HG03520 (cell line): ENCODE measurements around the gene CLTRN.
"Not testable (repeated sequence)": the region's sequence is repeated elsewhere in the genome, so short reads cannot be mapped to it uniquely, and the experiment has no call there.

ENCODE experiments used
- ATAC-seq: cut with Tn5 transposase; IDR thresholded peaks from one replicate; pipeline ENCODE4 v1.9.1; 2021; ENCODE audit warnings: mild to moderate bottlenecking, moderate library complexity; ENCODE audit not compliant: unreplicated experiment

CLTRN gene

GRCh38 chrX:15653961-15654360 lies 10.6 kb downstream of the CLTRN start:
- no peak for ATAC-seq

- ATAC-seq = not testable (repeated sequence)
Measured at GRCh38 chrX:15647510-15647909, 17.1 kb downstream of the CLTRN start.

DNA sequence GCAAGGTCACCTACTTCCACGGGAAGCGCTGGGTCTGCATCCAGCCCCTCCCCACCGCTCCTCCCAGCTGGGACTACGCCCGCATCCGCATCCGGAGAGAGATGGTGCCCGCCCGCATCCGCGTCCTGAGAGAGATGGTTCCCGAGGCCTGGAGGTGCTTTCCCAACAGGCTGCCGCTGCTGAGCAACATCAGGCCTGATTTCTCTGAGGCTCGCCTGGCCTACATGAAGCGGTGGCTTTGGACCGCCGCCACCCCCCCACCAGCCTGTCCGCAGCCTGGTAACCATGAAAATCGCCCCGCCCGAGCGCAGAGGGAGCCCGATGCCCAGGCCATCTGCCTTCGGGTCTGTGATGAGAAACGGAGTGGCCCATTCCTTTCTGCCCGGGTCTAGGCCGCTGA lies 18.1 kb downstream of the CLTRN start:
- ATAC-seq = no peak

GRCh38 chrX:15646031-15646430 lies 18.6 kb downstream of the CLTRN start:
- no peak for ATAC-seq

DNA sequence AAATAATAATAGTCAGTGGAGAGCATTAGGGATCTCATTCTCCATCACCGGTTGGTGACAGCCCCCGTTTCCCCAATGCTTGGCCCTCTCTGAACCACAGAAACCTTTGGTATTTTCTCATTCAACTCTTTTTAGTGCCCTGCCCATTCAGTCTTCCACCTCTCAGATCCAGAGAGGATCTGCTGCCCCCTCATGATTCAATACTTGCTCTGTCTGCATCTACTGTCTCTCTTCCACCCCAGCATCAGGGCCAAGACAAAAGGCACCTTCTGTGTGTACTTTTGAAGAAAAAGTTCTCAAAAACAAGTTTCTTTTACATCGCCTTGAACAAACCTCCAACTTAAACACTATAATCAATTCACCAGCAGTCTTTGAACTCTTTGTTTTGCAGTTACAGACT lies 19.3 kb downstream of the CLTRN start:
- ATAC-seq = no peak

- ATAC-seq = no peak
Measured at GRCh38 chrX:15644560-15644872, 20.1 kb downstream of the CLTRN start.

DNA sequence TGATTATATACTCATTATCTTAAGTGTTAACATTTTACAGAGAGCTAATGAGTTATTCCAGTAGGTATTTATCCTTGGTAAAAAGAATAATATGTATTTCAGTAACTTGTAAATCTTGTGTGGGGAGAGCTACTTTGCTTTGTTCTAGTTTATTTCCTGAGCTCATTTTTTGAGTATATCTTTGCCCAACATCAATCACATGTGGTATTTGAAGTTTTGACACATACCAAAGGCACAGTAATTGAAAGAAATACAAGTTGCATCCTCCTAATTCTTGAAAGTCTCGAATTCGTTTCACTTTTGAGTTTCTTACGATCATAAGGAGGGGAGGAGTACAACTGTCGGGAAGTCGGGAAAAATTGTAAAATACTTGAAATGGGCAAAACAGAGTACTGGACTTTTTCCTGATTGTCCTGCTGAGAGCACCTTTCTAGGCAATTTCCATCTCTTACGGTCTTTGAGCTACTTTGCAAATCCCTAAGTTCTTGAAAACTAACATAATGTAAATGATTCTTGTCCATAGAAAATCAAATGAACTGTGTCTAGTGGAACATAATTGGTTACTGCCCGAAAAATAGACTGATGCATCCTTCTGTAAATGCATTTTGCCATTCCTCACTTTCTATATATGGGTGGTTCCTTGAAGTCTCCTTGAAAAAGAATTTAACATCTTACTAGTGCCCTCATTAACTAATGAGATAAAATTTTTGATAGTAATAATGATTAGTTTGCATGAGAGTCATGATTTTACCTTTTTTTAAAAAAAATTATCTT lies 20.6 kb downstream of the CLTRN start:
- ATAC-seq = no peak

DNA sequence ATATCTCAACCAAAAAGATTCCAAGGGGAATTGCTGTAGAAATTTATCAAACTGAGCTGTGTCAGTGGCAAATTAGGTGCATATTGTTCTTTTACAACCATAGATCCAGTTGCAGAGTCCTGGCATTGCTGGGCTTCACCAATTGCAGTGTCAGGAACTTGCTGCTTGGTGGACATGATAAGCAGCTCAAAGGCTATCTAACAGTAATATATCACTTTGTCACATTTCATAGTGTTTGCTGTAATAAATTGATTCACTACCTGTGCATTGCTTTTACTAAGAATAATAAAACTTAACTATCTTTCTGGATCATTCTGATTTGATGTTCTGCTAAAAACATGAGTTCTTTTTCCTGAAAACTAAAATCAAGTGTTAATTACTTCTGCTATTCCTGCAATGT lies 33.0 kb downstream of the CLTRN start:
- ATAC-seq = no peak

DNA sequence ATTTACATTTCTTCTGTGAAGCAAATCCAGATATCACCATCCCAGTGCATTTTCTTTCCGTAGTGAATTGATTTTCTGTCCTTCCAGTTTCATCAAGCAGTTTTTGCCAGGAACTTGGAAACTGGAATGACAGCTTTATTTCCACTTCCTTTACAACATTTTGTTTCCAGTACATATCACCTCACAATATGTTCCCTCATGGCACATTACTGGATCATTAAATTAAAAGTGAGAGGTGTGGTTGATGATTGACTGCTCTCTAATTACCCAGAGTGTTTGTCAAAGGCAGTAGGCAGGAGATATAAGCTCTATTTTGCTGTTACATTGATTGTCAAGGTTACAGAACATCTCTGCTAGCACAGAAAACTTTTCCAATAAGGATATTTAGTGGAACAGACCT lies 41.6 kb downstream of the CLTRN start:
- ATAC-seq = no peak

DNA sequence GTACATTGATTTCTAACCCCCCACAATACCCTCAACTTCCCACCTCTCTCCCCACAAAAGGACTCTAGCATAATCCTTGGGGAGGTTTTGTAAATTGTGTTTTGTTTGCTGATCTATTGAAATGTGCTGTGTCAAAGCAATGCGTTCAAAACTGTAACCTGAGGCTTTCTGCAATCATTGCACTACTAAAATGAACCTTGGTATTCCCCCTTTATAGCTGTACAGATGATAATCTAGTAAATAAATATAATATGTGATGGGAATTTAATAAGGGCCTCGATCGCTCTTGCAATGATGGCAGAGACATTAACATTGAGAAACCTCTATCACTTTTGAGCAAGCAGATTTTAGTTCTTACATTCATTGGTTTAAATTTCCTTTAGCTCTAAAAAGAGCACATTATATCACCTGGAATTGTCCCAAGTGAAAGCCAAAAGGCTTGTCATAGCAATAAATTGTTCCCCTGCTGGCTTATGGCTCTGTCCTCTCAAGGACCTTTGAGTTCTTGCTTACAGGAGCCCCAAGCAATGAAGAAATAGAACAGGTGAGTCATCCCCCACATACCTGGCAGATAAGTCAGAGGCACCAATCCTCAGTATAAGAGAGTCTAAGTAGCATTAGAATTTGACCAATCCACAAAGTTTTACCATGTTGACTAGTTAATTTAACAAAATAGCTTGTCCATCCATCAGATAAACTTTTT lies 45.4 kb downstream of the CLTRN start:
- ATAC-seq = no peak

DNA sequence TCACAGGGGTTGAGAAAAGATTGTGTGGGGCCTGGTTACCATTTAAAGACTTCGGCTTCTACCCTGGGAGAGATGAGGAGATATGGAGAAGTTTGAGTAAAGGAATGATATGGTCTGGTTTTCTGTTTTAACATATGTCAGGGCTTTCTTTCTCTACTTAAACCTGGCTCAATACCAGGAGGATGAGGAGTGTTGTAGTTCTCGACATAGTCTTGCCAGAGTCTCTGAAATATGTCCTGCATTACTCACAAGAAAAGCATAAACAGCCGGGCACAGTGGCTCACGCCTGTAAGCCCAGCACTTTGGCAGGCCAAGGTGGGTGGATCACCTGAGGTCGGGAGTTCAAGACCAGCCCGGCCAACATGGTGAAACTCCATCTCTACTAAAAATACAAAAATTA lies 47.5 kb downstream of the CLTRN start:
- ATAC-seq = no peak

DNA sequence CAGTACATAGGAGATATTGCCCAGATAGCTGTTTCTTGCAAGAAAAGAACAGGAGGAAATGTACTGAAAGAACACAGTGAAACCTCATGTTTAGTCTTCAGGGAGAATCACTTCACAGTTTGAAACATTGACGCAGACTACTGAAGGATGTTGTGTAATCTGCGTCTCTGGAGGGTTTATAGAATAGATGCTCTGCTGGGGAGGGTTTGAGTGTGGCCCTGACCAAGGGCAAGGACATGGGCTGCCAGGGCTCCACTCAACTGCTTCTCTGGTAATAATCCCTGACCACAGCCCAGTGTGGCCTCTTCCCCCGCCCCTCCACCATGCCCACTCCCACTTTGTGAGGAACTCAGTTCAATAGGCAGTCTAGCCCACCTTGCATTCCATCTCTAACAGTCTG lies 48.1 kb downstream of the CLTRN start:
- no peak for ATAC-seq

- ATAC-seq = no peak
Measured at GRCh38 chrX:15607067-15607466, 57.5 kb downstream of the CLTRN start.

DNA sequence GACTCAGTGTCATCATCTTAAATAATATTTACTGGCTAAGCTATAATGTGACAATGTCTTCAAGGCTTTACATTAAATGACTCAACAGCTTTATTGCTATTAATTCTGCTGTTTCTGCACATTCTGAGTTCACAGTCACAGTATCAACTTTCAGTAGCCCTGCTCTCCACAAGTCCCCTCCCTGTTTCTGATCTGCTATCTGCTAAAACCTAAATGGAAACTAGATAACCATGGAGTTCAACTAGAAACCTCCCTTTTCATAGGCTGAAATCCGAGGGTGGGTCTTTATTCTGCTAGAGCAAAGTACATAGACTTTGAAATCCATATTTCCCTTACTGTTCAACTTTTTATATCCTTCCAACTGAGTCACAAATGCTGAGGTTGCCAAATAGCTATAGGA lies 58.5 kb downstream of the CLTRN start:
- ATAC-seq = no peak

- ATAC-seq = no peak
Measured at GRCh38 chrX:15605226-15605625, 59.4 kb downstream of the CLTRN start.

- no peak for ATAC-seq
Measured at GRCh38 chrX:15602761-15603160, 61.8 kb downstream of the CLTRN start.

DNA sequence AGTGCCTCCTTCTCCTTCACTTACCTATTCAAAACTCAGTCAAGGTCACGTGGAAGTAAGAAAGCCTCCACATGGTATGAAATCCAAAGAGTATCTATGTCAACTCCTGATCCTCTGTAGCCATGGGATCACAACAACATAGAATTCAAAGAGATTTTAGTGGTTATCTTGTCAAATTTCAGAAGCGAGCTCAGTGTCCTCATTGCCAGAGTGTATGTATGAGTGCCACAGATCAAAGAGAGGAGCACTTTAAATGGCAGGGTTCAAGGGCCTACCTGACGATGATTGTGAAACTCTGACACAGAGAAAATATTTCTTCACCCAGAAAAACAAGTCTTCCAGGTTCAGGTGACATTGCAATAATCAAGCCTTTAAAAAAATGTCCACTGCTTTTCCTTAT lies 62.7 kb downstream of the CLTRN start:
- ATAC-seq = no peak

DNA sequence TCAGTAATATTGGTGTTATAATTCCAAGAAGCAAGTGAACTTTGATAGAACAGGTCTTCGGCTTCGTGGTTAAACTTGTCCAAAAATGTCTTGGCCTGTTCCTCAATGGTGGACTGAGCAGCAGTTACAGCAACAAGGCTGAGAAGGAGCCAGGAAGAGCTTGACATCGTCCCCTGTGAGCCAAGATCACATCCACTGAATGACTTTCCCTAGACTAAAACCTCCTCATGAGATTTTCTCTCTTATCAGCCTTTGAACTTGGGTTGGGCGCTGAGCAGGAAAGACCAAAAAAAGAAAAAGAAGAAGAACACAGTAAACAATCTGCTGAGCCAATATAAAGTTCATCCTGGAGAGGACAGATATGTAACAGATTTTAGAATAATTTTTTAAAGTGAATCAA lies 63.9 kb downstream of the CLTRN start, which contains the start of gene ACE2:
Gene ACE2, minus strand, starts transcription at position 216 of the 400 bp plus-strand sequence. Its CDS starts 49 bp downstream, at position 167.
- no peak for ATAC-seq

DNA sequence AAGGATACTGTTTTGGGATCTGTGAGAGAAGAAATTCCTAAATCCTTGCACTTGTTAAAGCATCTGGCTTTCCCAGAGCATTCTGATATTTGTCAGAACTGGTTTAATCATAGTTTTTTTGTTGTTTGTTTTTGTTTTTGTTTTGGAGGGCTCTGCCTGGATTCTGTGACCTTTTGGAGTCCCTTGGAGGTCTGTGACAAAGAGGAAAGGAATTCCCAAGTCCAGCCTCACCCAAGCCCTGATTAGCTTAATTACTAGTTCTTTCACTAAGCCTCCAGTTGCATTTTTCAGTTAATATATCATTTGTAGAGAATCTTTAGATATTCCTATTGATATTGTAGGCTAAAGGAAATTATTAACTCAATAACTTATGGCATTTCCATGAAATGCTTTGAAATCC lies 64.6 kb downstream of the CLTRN start:
- no peak for ATAC-seq

- ATAC-seq = no peak
Measured at GRCh38 chrX:15599461-15599860, 65.1 kb downstream of the CLTRN start.

DNA sequence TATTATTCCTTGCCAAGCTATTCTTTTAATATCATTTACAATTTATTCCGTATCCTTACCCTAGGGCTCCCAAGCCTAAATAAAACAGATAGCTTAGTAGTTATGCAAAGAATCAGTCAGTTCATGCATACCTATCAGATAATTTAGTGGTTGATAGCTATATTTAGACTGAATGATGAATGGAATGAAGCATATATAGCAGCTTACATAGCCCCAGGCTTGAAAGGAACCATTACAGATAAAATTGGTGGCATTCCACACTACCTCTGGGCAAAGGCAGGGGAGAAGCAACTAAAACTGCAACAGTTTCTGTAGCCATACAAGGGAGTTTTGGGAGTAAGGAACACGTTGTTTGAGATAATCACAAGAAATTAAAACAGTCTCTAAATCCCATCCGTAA lies 66.6 kb downstream of the CLTRN start:
- ATAC-seq = no peak

GRCh38 chrX:15594371-15594770 lies 70.2 kb downstream of the CLTRN start:
- no peak for ATAC-seq
